ENCODE results near the gene TTC38.

TTC38 gene

DNA sequence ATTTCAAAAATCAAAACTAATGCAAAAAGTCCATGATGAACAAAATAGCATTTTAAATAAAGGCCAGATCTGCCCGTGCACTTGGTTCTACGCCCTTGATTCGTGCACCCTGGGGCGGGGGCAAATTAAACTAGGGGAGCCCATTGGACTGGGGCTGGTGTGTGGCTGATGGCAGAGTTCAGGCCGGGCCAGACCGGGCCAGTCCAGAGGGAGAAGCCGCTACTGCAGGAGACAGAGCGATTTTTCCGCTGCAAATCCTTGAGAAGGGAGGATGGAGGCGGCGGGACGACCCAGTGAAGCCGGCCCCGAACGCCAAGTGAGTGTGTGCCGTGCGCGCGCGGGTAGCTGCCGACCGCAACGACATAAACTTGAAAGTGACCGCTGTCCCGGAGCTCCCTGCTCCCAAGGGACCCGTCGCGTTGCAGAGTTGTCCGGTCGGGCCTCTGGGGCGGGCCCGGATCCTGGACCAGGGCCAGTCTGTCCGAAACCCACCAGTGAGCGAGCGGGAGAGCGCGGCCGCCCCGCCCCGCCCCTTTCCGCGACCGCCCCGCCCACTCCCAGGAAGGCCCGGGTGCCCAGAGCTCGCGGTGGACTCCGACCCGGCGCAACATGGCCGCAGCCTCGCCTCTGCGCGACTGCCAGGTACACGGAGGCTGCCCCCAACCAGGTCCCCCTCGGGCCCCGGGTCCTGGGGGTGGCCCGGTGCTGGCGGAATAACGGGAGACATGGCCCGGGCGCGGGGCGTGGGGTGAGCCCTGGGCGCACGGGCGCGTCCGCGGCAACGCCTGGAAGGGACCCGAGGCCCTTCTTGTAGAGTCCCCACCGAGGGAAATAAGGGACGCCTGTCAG, at the start of gene TTC38:
TTC38 (plus strand) TSS at position 578 of the 849 bp plus-strand sequence; CDS start at position 610, 32 bp downstream.
- DNase-seq: peak; percentile 86

DNA sequence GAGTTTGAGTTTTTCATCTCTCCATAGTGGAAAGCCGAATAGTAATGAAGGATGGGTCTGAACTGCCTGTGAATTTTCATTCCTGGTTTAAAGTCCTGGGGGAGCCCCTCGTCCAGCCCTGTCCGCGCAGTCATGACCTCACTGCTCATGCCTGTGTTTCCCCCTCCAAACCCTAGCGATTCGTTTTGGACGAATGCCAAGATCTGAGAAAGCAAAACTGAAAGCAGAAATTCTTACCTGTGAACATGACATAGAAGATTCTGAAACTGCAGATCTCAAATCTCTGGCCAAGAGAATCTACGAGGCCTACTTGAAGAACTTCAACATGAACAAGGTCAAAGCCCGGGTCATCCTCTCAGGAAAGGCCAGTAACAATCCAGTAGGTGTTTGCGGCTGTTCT, 48.2 kb upstream of the TTC38 start:
- no peak for DNase-seq

- no peak for DNase-seq
These were observed 46.9 kb upstream of the TTC38 start for GRCh38 chr22:46220921-46221320.

- DNase-seq: no peak
These were observed 43.5 kb upstream of the TTC38 start for GRCh38 chr22:46224044-46224897.

DNA sequence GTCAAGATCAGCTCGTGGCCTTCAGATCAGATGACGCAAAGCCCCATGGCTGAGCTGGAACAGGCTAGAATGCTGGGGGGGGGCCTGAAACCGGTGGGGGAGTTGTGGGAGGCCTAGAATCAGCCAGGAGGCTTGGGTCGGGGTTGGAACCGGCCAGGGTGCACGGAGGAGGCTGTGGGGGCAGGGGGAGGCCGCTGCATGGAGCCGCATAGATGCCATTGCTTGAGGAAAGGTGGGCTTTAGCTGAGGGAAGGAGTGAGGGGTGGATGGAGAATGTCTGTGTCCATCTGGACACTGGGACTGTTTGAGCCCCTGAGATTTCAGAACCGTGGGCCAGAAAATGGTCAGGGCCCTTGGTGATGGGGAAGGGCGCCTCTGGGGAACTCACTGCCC, 42.9 kb upstream of the TTC38 start:
- DNase-seq: no peak

DNA sequence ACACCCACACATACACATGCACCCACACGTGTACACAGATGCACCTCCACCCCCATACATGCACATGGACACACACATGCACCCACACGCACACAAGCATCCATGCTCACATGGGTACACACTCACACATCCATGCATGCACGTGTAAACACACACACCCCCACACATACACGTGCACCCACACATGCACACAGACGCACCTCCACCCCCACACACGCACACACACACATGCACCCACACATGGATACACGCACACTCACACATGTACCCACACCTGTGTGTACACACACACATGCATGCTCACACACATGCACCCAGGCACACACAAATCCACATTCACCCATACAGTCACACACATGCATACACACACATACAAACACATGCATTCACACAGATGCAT, 42.2 kb upstream of the TTC38 start:
- no peak for DNase-seq

- DNase-seq: no peak
These were observed 41.2 kb upstream of the TTC38 start for GRCh38 chr22:46226577-46226976.

DNA sequence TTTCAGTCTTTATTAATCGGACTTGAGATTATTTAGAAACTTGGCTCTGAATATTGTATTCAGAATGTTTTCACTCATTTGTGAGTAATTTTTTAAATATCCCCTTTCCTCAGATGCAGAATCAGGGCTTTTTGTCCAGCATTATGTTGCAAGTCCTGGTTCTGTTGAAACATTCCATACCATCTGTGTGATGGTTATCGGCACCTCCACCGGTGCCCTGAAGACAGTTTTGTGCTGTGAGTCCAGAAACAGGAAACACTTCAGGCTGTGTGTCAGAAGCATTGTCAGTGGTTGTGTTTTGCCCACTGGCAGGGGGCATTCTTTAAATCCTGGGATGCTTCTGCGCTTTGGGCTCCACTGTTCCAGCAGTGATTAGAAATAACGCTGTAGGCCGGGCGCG, 38.1 kb upstream of the TTC38 start:
- no peak for DNase-seq

DNA sequence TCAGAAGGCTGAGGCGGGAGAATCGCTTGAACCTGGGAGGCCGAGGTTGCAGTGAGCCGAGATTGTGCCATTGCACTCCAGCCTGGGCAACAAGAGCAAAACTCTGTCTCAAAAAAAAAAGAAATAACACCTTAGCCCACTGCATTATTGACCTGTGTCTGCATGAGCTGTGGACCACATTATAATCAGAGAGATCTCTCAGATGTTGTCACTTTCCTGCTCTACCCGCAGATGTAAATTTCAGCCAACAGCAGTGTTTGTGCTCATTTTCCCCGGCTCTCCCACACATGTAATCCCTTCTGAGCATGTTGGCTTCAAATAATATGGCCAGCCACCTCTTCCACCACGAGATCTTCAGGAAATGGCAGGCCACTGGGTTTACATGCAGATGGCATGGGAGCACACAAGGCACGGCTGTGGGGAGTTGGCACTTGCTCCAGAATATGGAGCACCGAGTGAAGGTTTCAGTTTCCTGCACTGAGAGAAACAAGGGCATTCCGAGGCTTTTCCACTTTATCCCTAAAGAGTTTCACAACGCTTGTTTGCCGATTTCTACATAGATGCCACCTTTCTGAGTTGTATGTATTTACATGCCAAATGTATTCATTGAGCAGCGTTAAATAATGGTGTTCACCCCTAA, 37.4 kb upstream of the TTC38 start:
- DNase-seq: no peak

GRCh38 chr22:46233231-46233630, 34.6 kb upstream of the TTC38 start:
- DNase-seq: no peak

DNA sequence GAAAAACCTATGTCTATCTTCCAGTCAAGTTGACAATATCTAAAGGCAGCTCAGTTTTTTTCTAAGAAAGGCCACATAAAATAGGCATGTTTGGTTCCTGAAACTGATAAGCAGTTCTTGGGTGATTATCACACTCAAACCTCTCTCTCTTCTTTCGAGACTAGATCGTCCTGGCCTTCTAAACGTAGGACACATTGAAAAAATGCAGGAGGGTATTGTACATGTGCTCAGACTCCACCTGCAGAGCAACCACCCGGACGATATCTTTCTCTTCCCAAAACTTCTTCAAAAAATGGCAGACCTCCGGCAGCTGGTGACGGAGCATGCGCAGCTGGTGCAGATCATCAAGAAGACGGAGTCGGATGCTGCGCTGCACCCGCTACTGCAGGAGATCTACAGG, 32.8 kb upstream of the TTC38 start:
- DNase-seq: no peak

- DNase-seq: no peak
These were observed 30.2 kb upstream of the TTC38 start for GRCh38 chr22:46237453-46238124.

DNA sequence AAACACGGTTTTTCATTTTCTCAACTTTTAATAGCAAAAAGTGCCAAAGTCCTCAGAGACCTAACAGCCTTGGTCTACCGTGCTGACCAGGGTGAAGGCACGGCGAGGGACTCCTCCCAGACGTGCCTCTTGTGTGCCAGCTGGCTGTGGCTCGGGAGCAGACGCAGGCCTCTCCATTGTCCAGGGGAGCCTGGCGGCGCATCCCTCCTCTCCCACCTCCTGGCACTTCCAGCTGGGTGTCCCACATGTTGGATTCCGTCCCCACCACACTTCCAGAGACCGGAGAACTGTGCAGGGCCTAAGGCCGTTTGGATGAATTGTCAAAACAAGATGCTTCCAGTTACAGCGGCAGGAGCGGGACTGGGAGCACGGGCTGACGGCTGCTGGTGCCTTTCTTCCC, 29.3 kb upstream of the TTC38 start:
- DNase-seq: peak; percentile 31

GRCh38 chr22:46239261-46240048, 28.4 kb upstream of the TTC38 start:
- DNase-seq: no peak

DNA sequence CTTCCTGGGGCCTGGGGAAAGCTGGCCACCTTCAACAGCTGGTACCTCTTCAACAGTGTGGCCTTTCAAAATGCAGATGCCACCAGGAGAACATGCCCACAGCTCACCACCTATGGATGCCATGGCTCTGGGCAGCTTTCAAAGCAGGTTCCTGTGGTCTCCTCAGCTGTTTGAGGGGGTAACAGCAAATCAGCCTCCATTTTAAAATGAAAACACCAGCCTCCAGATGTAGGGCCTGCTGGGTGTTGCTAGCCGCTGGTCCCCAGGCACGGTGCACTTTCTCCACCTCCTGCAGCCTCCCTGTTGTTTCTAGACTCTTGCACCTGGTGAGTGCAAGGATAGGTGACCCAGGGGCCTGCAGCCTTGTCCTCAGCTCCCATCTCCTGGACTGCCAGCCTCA, 27.7 kb upstream of the TTC38 start:
- DNase-seq: no peak

- DNase-seq: no peak
These were observed 27.3 kb upstream of the TTC38 start for GRCh38 chr22:46240506-46240905.

- no peak for DNase-seq
These were observed 26.9 kb upstream of the TTC38 start for GRCh38 chr22:46240907-46241306.

DNA sequence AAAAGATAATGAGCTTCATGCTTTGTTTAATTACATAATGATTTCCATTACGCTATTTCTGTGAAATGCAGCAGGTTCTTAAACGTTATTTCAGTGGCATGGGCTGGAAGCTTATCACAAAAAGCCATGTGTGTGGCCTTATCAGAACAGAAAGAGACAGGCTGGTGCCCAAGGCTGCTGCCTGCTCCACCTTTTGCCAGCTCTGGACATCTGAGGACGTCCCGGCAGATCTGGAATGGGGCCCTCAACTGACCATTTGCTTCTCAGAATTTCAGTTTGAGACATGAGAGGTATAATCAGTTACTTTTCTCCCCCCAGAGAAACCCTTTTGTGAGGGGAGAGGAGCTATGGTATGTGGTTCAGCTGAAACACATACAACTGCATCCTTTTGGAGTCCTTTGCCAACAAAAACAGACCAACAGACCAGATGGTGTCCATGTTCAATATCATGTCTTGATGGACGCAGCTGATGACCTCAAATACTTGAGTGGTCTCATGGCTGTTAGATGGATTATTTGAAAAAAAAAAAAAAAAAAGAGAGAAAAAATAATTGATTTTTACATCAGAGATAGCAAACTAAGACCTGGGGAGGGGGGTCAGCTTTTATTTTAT, 26.3 kb upstream of the TTC38 start:
- no peak for DNase-seq

GRCh38 chr22:46242076-46242475, 25.7 kb upstream of the TTC38 start:
- no peak for DNase-seq

DNA sequence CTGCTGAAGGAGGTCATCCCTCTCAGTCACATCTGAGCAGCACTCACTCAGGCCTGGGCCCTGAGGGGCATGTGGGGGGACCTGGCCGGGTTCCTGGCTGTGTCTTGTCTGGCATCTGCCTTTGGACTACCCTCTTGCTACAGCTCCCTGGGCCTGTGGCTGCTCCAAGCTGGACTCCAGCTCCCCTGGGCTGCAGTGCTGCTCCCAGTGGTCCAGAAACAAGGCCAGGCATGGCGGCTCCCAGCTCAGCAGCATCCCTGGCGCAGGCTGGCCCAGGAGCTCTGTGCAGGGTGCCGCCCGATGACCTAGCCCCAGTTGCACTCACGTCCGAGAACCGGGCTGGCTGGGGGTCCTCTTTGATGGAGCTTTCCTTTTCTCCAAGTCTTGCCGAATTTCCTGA, 23.0 kb upstream of the TTC38 start:
- no peak for DNase-seq

DNA sequence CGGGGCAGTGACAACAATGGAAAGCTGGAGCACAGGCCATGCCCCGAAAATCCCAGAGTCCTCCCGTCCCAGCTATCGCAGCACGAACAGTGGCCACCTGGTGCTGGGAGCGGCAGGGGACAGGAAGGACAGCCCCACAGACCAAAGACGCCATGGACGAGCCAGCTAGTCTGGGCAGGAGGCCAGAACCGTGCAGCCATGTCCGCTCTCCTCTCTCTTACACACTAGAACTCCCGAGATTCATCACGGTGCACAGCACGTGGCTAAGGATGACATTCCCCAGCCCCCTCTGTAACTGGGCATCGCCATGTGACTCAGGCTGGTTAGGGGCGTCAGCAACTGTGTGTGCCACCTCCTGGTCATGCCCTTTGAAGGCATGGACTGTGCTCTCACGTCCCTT, 22.3 kb upstream of the TTC38 start:
- no peak for DNase-seq

GRCh38 chr22:46246178-46246577, 21.6 kb upstream of the TTC38 start:
- no peak for DNase-seq

Measured in retina (tissue), 1 donor.